LNCaP clone FGC (cell line): ENCODE results near the gene CHRND.
A peak's percentile ranks its signal among the peaks of the same experiment; 100 is the strongest.

Experiments used
- DNase-seq: peaks from one replicate; pipeline ENCODE4 v3.0.0-alpha.2; 2011; ENCODE audit warnings: low read depth
- H3K4me3 ChIP-seq: 2 replicates; pipeline ENCODE4 v1.5.1; 2011; ENCODE audit warnings: mild to moderate bottlenecking, low read depth, low read length, control low read depth
- CTCF ChIP-seq: IDR thresholded peaks from 2 replicates; pipeline ENCODE4 v1.5.1; 2012; ENCODE audit warnings: mild to moderate bottlenecking; ENCODE audit not compliant: control insufficient read depth, insufficient read depth; ENCODE audit errors: extremely low read depth

Gene CHRND

GRCh38 chr2:232533944-232534710, 8.2 kb downstream of the CHRND start:
- DNase-seq: no peak
- TF ChIP-seq CTCF: no peak
- no peak overlapping the region for H3K4me3 ChIP-seq

- DNase-seq: no peak
- no peak overlapping the region for H3K4me3 ChIP-seq
- no peak for TF ChIP-seq CTCF
Observed at GRCh38 chr2:232534940-232535651, 9.1 kb downstream of the CHRND start.

GRCh38 chr2:232535761-232536530, 10.0 kb downstream of the CHRND start:
- no peak for DNase-seq
- no peak overlapping the region for H3K4me3 ChIP-seq
- TF ChIP-seq CTCF: no peak

- no peak for DNase-seq
- TF ChIP-seq CTCF: 0 out of 2 replicates have a peak, but pooled peaks have one; percentile 2
Observed at GRCh38 chr2:232537079-232537478, 11.1 kb downstream of the CHRND start.

GRCh38 chr2:232537499-232537898, 11.5 kb downstream of the CHRND start:
- no peak for DNase-seq
- TF ChIP-seq CTCF: no peak
- no peak overlapping the region for H3K4me3 ChIP-seq

More at GRCh38 chr2:232537079-232537478, 11.1 kb downstream of the CHRND start:
- H3K4me3 ChIP-seq: no peak overlapping the region

- no peak for DNase-seq
- no peak for TF ChIP-seq CTCF
- H3K4me3 ChIP-seq: no peak overlapping the region
Observed at GRCh38 chr2:232538671-232539070, 12.7 kb downstream of the CHRND start.
